ENCODE measurements around the gene GTF2IRD1. TPM values are rescaled to one million over a fixed set of nuclear protein-coding genes. Genes with fewer than 3 reads are reported as not detected.

Gene GTF2IRD1
- total RNA-seq, 4 donors from 2014 or later = 28.1 to 41.1 (median 31.0) TPM

DNA sequence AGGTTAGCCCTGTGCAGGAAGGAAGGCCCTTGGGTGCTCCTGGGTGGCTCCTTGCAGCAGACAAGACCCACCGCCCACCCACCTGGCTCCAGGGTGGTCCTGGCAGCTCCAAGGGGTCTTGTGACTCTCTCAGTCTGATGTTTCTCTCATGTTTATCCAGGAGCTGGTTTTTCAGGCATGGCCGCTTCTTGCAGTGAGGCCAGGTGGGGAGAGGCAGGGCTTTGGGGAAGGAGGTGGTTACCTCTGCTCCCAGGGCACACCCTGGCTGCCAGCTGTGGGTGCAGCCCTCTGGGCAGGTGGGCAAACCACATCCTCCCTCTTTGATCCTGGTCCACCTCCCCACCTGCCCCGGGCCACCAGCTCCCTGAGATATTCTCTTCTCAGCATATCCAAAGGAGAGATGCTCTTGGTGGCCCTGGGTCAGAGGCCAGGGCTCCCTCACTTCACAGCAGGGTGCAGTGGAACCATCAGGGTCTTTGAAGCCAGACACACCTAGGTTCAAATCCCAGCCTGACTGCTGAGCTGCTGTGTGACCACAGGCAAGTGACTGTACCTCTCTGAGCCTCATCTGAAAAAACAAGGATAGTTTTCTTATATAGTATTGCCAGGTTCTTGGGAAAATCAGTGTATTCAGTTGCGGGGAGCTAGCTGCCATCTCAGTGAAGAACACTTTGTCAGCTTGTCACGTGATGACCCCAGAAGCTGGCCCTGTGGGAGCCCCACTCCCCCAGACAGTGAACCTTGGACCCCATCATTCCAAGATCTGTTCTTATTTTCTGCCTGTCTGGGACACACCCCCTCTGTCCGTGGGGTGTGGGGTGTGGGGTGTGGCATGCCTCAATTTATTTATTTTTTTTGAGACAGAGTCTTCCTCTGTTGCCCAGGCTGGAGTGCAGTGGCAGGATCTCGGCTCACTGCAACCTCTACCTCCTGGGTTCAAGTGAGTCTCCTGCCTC is 11.5 kb downstream of the GTF2IRD1 start:
- Histone ChIP-seq H3K9me3 (no peaks in the 10 kb centered on the region), H3K27me3 (no peaks in the 10 kb centered on the region), H3K27ac (peak overlapping the region; percentile 96 to 99 (median 99)), H3K4me1 (peaks cover 58 to 66% of the 10 kb centered on the region in 2 donors), H3K36me3 (no peaks in the 10 kb centered on the region), H3K4me3 (replicated peaks in 1 of 3) (no peak overlapping the region)
- 69 to 71% methylated on average over 6 of the region's 7 CpGs for WGBS, 2 donors
- intact Hi-C loops (cut with DNase I) = no loop called here
- TF ChIP-seq POLR2A (IDR thresholded peaks at IDR 0.05) (peak in 1 of 2 donors; percentile 61), CTCF (IDR thresholded peaks at IDR 0.05) (peak in 2 of 6 experiments; percentile 24 to 39)
- DNase-seq = peak; percentile 90 to 92

GRCh38 chr7:74466196-74466813 is 12.6 kb downstream of the GTF2IRD1 start:
- WGBS, 2 donors = 59 to 63% methylated on average over 17 to 19 of the region's 21 CpGs
- no peaks in the 10 kb centered on the region for H3K27me3 ChIP-seq
- H3K27ac ChIP-seq = peak overlapping the region; percentile 96 to 99 (median 99)
- intact Hi-C loops (cut with DNase I) = no loop called here
- peak; percentile 67 to 70 for DNase-seq
- no peak for TF ChIP-seq CTCF (IDR thresholded peaks at IDR 0.05)
- peak in 1 of 2 donors; percentile 48 for TF ChIP-seq POLR2A (IDR thresholded peaks at IDR 0.05)
- H3K4me3 ChIP-seq (replicated peaks in 1 of 3) = no peak overlapping the region
- H3K9me3 ChIP-seq = no peaks in the 10 kb centered on the region
- peaks cover 54 to 56% of the 10 kb centered on the region in 2 donors for H3K4me1 ChIP-seq
- no peaks in the 10 kb centered on the region for H3K36me3 ChIP-seq

GRCh38 chr7:74467876-74468275 is 14.2 kb downstream of the GTF2IRD1 start:
- TF ChIP-seq POLR2A (IDR thresholded peaks at IDR 0.05) = no peak
- no peak for DNase-seq
- intact Hi-C loops (cut with DNase I) = no loop called here
- Histone ChIP-seq H3K27me3 (no peaks in the 10 kb centered on the region), H3K4me1 (peaks cover 41 to 51% of the 10 kb centered on the region in 2 donors), H3K9me3 (no peaks in the 10 kb centered on the region), H3K27ac (peak overlapping the region; percentile 96 to 99 (median 99)), H3K36me3 (no peaks in the 10 kb centered on the region), H3K4me3 (replicated peaks in 1 of 3) (no peak overlapping the region)
- WGBS, 2 donors = 95 to 97% methylated on average over 9 of the region's 9 CpGs

GRCh38 chr7:74470504-74470903 is 16.8 kb downstream of the GTF2IRD1 start:
- DNase-seq = no peak
- Histone ChIP-seq H3K36me3 (no peaks in the 10 kb centered on the region), H3K27me3 (no peaks in the 10 kb centered on the region), H3K27ac (no peak overlapping the region), H3K9me3 (no peaks in the 10 kb centered on the region), H3K4me1 (peaks cover 20 to 43% of the 10 kb centered on the region in 2 donors), H3K4me3 (replicated peaks in 1 of 3) (no peak overlapping the region)
- TF ChIP-seq CTCF (IDR thresholded peaks at IDR 0.05) = no peak
- TF ChIP-seq POLR2A (IDR thresholded peaks at IDR 0.05) = no peak
- 93 to 96% methylated on average over 8 of the region's 8 CpGs for WGBS, 2 donors
- intact Hi-C loops (cut with DNase I) = no loop called here

DNA sequence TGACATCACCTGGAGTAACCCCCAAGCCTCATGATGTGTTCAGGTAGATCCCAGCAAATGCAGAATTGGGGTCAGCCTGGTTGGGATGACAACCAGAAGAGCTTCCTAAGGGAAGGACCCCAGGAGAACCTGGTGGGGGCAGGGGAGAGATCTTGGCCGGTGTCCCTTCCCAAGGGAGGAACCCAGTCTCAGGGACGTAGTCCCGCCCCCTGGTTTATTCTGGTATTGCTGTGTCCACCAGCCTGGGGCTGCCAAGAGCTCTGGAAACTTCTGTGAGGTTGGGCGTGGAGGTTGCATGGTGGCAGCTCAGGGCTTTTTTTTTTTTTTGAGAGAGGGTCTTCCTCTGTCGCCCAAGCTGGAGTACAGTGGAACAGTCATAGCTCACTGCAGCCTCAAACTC is 19.4 kb downstream of the GTF2IRD1 start:
- Histone ChIP-seq H3K9me3 (no peaks in the 10 kb centered on the region), H3K27me3 (no peaks in the 10 kb centered on the region), H3K4me3 (replicated peaks in 1 of 3) (no peak overlapping the region), H3K4me1 (peaks cover 17 to 48% of the 10 kb centered on the region in 2 donors), H3K27ac (peak overlapping the region; percentile 49 to 99 (median 80)), H3K36me3 (no peaks in the 10 kb centered on the region)
- peak; percentile 53 to 65 for DNase-seq
- 59 to 62% methylated on average over 3 to 5 of the region's 5 CpGs for WGBS, 2 donors
- TF ChIP-seq CTCF (IDR thresholded peaks at IDR 0.05) (no peak), POLR2A (IDR thresholded peaks at IDR 0.05) (no peak)
- intact Hi-C loops (cut with DNase I) = no loop called here
